SK-N-SH (cell line): ENCODE measurements around the gene TCP1. TPM values are rescaled to one million over a fixed set of nuclear protein-coding genes. Genes with fewer than 3 reads are reported as not detected.

Experiments used
- CTCF ChIA-PET: fragments of 300-600, 350-600 bp; formaldehyde crosslinking; extraction: SDS; loops from one replicate; lab custom pipeline; 2021; lab: Yijun Ruan, JAX
- POLR2A ChIA-PET: fragments of 350-600 bp; sonication (Branson Sonifier 250); formaldehyde crosslinking; extraction: SDS; loops from one replicate; lab custom pipeline; 2020; ENCODE audit warnings: antibody characterized with exemption, inconsistent platforms; lab: Yijun Ruan, JAX
- DNase-seq: peaks from one replicate; pipeline ENCODE4 v3.0.0; 2012
- H2AFZ ChIP-seq: fragments of 200-600 bp; sonication (generic); 2 replicates; pipeline ENCODE4 v1.8.1; 2016; ENCODE audit warnings: antibody characterized with exemption, mild to moderate bottlenecking, low read depth
- H3F3A ChIP-seq: fragments of 200-600 bp; sonication (generic); replicated peaks from 2 replicates; pipeline ENCODE3; 2016; ENCODE audit warnings: antibody characterized with exemption, mild to moderate bottlenecking; ENCODE audit not compliant: insufficient read depth
- H3K27ac ChIP-seq, 2 experiments: fragments of 200-500 bp in 1 of 2; fragments of 200-600 bp in 1 of 2; sonication (Bioruptor generic) in 1 of 2; sonication (generic), shearing (Covaris generic) in 1 of 2; 2 replicates each; pipeline versions ENCODE4 v1.5.1 to v1.6.1; 2014 to 2016; ENCODE audit warnings: low read depth in 2 of 2, inconsistent platforms in 1 of 2, low read length in 1 of 2, mild to moderate bottlenecking in 1 of 2, mixed read lengths in 1 of 2
- H3K27me3 ChIP-seq: fragments of 200-600 bp; sonication (generic), shearing (Covaris generic); 2 replicates; pipeline ENCODE4 v1.6.1; 2016; ENCODE audit warnings: mixed run types; ENCODE audit not compliant: insufficient read depth
- H3K36me3 ChIP-seq, 2 experiments: fragments of 200-500 bp in 1 of 2; fragments of 200-600 bp in 1 of 2; sonication (Bioruptor generic) in 1 of 2; sonication (generic) in 1 of 2; replicated peaks in 1 of 2; 2 replicates each; pipeline versions ENCODE3 to v1.5.1; 2014 to 2016; ENCODE audit warnings: low read length in 1 of 2, mild to moderate bottlenecking in 1 of 2; ENCODE audit not compliant: insufficient read depth in 2 of 2, control insufficient read depth in 1 of 2
- H3K4me1 ChIP-seq, 2 experiments: fragments of 200-500 bp in 1 of 2; fragments of 200-600 bp in 1 of 2; sonication (Bioruptor generic) in 1 of 2; sonication (generic), shearing (Covaris generic) in 1 of 2; 2 replicates each; pipeline versions ENCODE4 v1.5.1 to v1.6.1; 2014 to 2016; ENCODE audit warnings: low read depth in 1 of 2, low read length in 1 of 2, mixed run types in 1 of 2; ENCODE audit not compliant: insufficient read depth in 2 of 2, control insufficient read depth in 1 of 2
- H3K4me2 ChIP-seq: fragments of 200-600 bp; sonication (generic), shearing (Covaris generic); 2 replicates; pipeline ENCODE4 v1.6.1; 2017; ENCODE audit warnings: mixed run types
- H3K4me3 ChIP-seq, 2 experiments: fragments of 200-500 bp in 1 of 2; fragments of 200-600 bp in 1 of 2; sonication (Bioruptor generic) in 1 of 2; sonication (generic), shearing (Covaris generic) in 1 of 2; 2 replicates each; pipeline versions ENCODE4 v1.5.1 to v1.8.1; 2014 to 2016; ENCODE audit warnings: low read depth in 2 of 2, inconsistent platforms in 1 of 2, low read length in 1 of 2, mild to moderate bottlenecking in 1 of 2, mixed read lengths in 1 of 2, moderate library complexity in 1 of 2
- H3K79me2 ChIP-seq: fragments of 200-600 bp; sonication (generic); 2 replicates; pipeline ENCODE4 v1.8.1; 2017; ENCODE audit warnings: mild to moderate bottlenecking; ENCODE audit not compliant: insufficient read depth
- H3K9ac ChIP-seq: fragments of 200-600 bp; sonication (generic); 2 replicates; pipeline ENCODE4 v1.6.1; 2017; ENCODE audit warnings: mixed run types
- H3K9me2 ChIP-seq: fragments of 200-600 bp; sonication (generic); 2 replicates; pipeline ENCODE4 v1.6.1; 2017; ENCODE audit warnings: mixed run types
- H3K9me3 ChIP-seq: fragments of 200-600 bp; sonication (generic); 2 replicates; pipeline ENCODE4 v1.6.1; 2017; ENCODE audit warnings: mixed run types, mild to moderate bottlenecking, moderate library complexity
- H4K20me1 ChIP-seq: fragments of 200-600 bp; sonication (generic); 2 replicates; pipeline ENCODE4 v1.6.1; 2017; ENCODE audit warnings: mild to moderate bottlenecking, mixed run types; ENCODE audit not compliant: insufficient read depth
- ELF1 ChIP-seq: IDR thresholded peaks from 2 replicates; pipeline ENCODE4 v1.4.0; 2012
- FOSL2 ChIP-seq: IDR thresholded peaks from 2 replicates; pipeline ENCODE4 v1.4.0; 2012; ENCODE audit warnings: low read depth, mild to moderate bottlenecking, moderate library complexity, borderline replicate concordance
- FOXJ3 ChIP-seq: sonication (generic); formaldehyde crosslinking; IDR thresholded peaks from 2 replicates; pipeline ENCODE4 v1.5.1; 2020; ENCODE audit warnings: mild to moderate bottlenecking, missing genetic modification reagents
- GABPA ChIP-seq: IDR thresholded peaks from 2 replicates; pipeline ENCODE4 v1.4.0; 2012; ENCODE audit warnings: low read depth, mild to moderate bottlenecking
- GATA2 ChIP-seq: sonication (generic); formaldehyde crosslinking; IDR thresholded peaks from 2 replicates; pipeline ENCODE4 v1.5.0; 2020; ENCODE audit warnings: mild to moderate bottlenecking, missing genetic modification reagents
- MEF2A ChIP-seq: IDR thresholded peaks from 2 replicates; pipeline ENCODE4 v1.4.0; 2012; ENCODE audit warnings: low read depth, borderline replicate concordance
- NFIC ChIP-seq: IDR thresholded peaks from 2 replicates; pipeline ENCODE4 v1.4.0; 2012; ENCODE audit warnings: borderline replicate concordance
- NRF1 ChIP-seq: IDR thresholded peaks from 2 replicates; pipeline ENCODE4 v1.6.1; 2012; ENCODE audit warnings: low read depth, mild to moderate bottlenecking, low read length
- POLR2AphosphoS5 ChIP-seq: IDR thresholded peaks from 2 replicates; pipeline ENCODE4 v1.6.1; 2012; ENCODE audit warnings: low read depth, low read length
- RAD21 ChIP-seq: IDR thresholded peaks from 2 replicates; pipeline ENCODE4 v1.6.1; 2012; ENCODE audit warnings: mild to moderate bottlenecking, low read length
- RCOR1 ChIP-seq: fragments of 150-350 bp; IDR thresholded peaks from 2 replicates; pipeline ENCODE4 v1.6.1; 2017; ENCODE audit warnings: antibody characterized with exemption, low read length
- RFX5 ChIP-seq: IDR thresholded peaks from 2 replicates; pipeline ENCODE4 v1.6.1; 2012; ENCODE audit warnings: mild to moderate bottlenecking, improper control_type of control experiment, low read length
- TAF1 ChIP-seq: IDR thresholded peaks from 2 replicates; pipeline ENCODE4 v1.6.1; 2012; ENCODE audit warnings: low read depth, mild to moderate bottlenecking, low read length, moderate library complexity, borderline replicate concordance
- TCF12 ChIP-seq: IDR thresholded peaks from 2 replicates; pipeline ENCODE4 v1.4.0; 2012
- TEAD4 ChIP-seq: IDR thresholded peaks from 2 replicates; pipeline ENCODE4 v1.4.0; 2012; ENCODE audit warnings: mild to moderate bottlenecking, borderline replicate concordance; ENCODE audit not compliant: insufficient read depth
- YY1 ChIP-seq: IDR thresholded peaks from 2 replicates; pipeline ENCODE4 v1.4.0; 2012; ENCODE audit warnings: low read depth, mild to moderate bottlenecking
- WGBS: methylation state at CpG from one replicate; pipeline ENCODE4 v1.1.6; 2017; ENCODE audit warnings: low lambda C conversion rate; 5-methylcytosine and 5-hydroxymethylcytosine counted together
- polyA plus RNA-seq, 3 experiments: library from polyadenylated mRNA; depleted of rRNA; stranded (reverse); fragments of >200 nt; gene quantifications; 2 replicates each; pipeline ENCODE4 v1.2.3, GENCODE V29; 2012
- TF ChIP-seq, protein P1 (sequence below): fragments of 150-350 bp; IDR thresholded peaks from 2 replicates; pipeline ENCODE4 v1.6.1; 2016; ENCODE audit warnings: mild to moderate bottlenecking, low read depth, low read length
- TF ChIP-seq, protein P2 (sequence below): IDR thresholded peaks from 2 replicates; pipeline ENCODE4 v1.4.0; 2012; ENCODE audit warnings: low read depth
- TF ChIP-seq, protein P3 (sequence below): IDR thresholded peaks from 2 replicates; pipeline ENCODE4 v1.6.1; 2012; ENCODE audit warnings: mild to moderate bottlenecking, low read depth, low read length, moderate library complexity
- TF ChIP-seq, protein P4 (sequence below): IDR thresholded peaks from 2 replicates; pipeline ENCODE4 v1.4.0; 2012; ENCODE audit warnings: low read depth, borderline replicate concordance
- TF ChIP-seq, protein P5 (sequence below): fragments of 150-350 bp; IDR thresholded peaks from 2 replicates; pipeline ENCODE4 v1.6.1; 2017; ENCODE audit warnings: antibody characterized with exemption, low read length, low read depth, borderline replicate concordance

TCP1 gene
- polyA plus RNA-seq, 1 of the 3 experiments (the other 2 are of a cell fraction): 154 TPM

DNA sequence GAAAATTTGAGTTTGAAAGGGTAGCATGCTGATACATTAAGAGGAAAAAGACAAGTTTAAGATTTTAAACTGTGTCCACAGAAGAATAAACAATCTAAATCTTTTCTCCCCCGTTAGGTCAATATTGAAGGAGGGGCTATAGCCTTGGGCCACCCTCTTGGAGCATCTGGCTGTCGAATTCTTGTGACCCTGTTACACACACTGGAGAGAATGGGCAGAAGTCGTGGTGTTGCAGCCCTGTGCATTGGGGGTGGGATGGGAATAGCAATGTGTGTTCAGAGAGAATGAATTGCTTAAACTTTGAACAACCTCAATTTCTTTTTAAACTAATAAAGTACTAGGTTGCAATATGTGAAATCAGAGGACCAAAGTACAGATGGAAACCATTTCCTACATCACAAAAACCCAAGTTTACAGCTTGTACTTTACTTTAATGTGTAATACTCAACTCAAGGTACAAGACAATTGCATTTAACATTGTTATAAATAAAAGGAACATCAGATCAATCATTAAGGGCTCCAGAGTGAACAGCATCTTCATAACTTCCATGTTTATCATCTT lies 10.8 kb downstream of the TCP1 start:
- Histone ChIP-seq H4K20me1 (peaks cover 3% of the 10 kb centered on the region), H3K27me3 (no peaks in the 10 kb centered on the region), H2AFZ (no peak overlapping the region), H3K27ac (no peak overlapping the region), H3K9me2 (no peaks in the 10 kb centered on the region), H3K9ac (no peak overlapping the region), H3K4me3 (no peak overlapping the region), H3K9me3 (no peaks in the 10 kb centered on the region), H3K4me2 (no peak overlapping the region), H3F3A (peaks cover 43% of the 10 kb centered on the region), H3K4me1 (no peaks in the 10 kb centered on the region; a peak in 1 of 4 replicates), H3K36me3 (peaks cover 65 to 79% of the 10 kb centered on the region in 2 experiments), H3K79me2 (peaks cover 29% of the 10 kb centered on the region)
- no peak for TF ChIP-seq RCOR1
- no peak for TF ChIP-seq RAD21
- no peak for TF ChIP-seq GABPA
- no peak for TF ChIP-seq TCF12
- TF ChIP-seq, protein P1, sequence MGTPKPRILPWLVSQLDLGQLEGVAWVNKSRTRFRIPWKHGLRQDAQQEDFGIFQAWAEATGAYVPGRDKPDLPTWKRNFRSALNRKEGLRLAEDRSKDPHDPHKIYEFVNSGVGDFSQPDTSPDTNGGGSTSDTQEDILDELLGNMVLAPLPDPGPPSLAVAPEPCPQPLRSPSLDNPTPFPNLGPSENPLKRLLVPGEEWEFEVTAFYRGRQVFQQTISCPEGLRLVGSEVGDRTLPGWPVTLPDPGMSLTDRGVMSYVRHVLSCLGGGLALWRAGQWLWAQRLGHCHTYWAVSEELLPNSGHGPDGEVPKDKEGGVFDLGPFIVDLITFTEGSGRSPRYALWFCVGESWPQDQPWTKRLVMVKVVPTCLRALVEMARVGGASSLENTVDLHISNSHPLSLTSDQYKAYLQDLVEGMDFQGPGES: no peak
- TF ChIP-seq, protein P2, sequence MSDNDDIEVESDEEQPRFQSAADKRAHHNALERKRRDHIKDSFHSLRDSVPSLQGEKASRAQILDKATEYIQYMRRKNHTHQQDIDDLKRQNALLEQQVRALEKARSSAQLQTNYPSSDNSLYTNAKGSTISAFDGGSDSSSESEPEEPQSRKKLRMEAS: no peak
- CTCF ChIA-PET: no interaction called here
- 83% methylated on average over 3 of the region's 3 CpGs for WGBS
- no peak for DNase-seq
- POLR2A ChIA-PET: interaction anchor here (0.6 kb wide), 1 partner anchor 8 kb away, joined by 3 read pairs; no protein-coding TSS in a partner anchor

DNA sequence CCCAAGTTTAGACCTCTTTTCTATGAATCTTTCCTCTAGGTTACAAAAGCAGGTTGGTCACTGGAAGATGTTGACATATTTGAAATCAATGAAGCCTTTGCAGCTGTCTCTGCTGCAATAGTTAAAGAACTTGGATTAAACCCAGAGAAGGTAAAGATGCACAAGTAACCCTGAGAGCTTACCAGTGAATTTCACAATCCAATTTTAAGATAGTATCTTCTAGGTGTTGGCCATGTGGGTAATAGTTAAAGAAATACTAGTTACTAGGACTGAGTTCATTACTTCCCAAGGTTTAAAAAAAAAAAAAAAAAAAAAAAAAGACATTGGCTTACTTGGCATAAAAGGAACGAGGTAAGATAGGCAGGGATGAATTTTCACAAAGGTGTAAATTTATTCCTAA lies 11.3 kb downstream of the TCP1 start:
- Histone ChIP-seq H3K9ac (no peak overlapping the region), H2AFZ (no peak overlapping the region), H3K4me1 (no peaks in the 10 kb centered on the region; a peak in 1 of 4 replicates), H3K4me2 (no peak overlapping the region), H3K9me2 (no peaks in the 10 kb centered on the region), H3K27ac (no peak overlapping the region), H3F3A (peaks cover 43% of the 10 kb centered on the region), H3K36me3 (peaks cover 62 to 75% of the 10 kb centered on the region in 2 experiments), H4K20me1 (peaks cover 3% of the 10 kb centered on the region), H3K27me3 (no peaks in the 10 kb centered on the region), H3K79me2 (peaks cover 25% of the 10 kb centered on the region; the same call in 1 of the 2 replicates), H3K9me3 (no peaks in the 10 kb centered on the region), H3K4me3 (no peak overlapping the region)
- no peak for DNase-seq
- 91% methylated on average over 1 of the region's 1 CpG for WGBS
- CTCF ChIA-PET: no interaction called here
- POLR2A ChIA-PET: no interaction called here
- TF ChIP-seq, protein P3, sequence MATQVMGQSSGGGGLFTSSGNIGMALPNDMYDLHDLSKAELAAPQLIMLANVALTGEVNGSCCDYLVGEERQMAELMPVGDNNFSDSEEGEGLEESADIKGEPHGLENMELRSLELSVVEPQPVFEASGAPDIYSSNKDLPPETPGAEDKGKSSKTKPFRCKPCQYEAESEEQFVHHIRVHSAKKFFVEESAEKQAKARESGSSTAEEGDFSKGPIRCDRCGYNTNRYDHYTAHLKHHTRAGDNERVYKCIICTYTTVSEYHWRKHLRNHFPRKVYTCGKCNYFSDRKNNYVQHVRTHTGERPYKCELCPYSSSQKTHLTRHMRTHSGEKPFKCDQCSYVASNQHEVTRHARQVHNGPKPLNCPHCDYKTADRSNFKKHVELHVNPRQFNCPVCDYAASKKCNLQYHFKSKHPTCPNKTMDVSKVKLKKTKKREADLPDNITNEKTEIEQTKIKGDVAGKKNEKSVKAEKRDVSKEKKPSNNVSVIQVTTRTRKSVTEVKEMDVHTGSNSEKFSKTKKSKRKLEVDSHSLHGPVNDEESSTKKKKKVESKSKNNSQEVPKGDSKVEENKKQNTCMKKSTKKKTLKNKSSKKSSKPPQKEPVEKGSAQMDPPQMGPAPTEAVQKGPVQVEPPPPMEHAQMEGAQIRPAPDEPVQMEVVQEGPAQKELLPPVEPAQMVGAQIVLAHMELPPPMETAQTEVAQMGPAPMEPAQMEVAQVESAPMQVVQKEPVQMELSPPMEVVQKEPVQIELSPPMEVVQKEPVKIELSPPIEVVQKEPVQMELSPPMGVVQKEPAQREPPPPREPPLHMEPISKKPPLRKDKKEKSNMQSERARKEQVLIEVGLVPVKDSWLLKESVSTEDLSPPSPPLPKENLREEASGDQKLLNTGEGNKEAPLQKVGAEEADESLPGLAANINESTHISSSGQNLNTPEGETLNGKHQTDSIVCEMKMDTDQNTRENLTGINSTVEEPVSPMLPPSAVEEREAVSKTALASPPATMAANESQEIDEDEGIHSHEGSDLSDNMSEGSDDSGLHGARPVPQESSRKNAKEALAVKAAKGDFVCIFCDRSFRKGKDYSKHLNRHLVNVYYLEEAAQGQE: no peak
- no peak for TF ChIP-seq FOXJ3
- no peak for TF ChIP-seq NRF1
- no peak for TF ChIP-seq TCF12
- no peak for TF ChIP-seq YY1
- TF ChIP-seq MEF2A: no peak
- no peak for TF ChIP-seq FOSL2
- no peak for TF ChIP-seq NFIC
- no peak for TF ChIP-seq RFX5
- TF ChIP-seq TAF1: no peak
- no peak for TF ChIP-seq TEAD4
- no peak for TF ChIP-seq ELF1
- TF ChIP-seq, protein P4, sequence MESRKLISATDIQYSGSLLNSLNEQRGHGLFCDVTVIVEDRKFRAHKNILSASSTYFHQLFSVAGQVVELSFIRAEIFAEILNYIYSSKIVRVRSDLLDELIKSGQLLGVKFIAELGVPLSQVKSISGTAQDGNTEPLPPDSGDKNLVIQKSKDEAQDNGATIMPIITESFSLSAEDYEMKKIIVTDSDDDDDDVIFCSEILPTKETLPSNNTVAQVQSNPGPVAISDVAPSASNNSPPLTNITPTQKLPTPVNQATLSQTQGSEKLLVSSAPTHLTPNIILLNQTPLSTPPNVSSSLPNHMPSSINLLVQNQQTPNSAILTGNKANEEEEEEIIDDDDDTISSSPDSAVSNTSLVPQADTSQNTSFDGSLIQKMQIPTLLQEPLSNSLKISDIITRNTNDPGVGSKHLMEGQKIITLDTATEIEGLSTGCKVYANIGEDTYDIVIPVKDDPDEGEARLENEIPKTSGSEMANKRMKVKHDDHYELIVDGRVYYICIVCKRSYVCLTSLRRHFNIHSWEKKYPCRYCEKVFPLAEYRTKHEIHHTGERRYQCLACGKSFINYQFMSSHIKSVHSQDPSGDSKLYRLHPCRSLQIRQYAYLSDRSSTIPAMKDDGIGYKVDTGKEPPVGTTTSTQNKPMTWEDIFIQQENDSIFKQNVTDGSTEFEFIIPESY: no peak
- TF ChIP-seq GATA2 (CRISPR knock-in tag): no peak
- TF ChIP-seq, protein P2: no peak
- TF ChIP-seq, protein P5, sequence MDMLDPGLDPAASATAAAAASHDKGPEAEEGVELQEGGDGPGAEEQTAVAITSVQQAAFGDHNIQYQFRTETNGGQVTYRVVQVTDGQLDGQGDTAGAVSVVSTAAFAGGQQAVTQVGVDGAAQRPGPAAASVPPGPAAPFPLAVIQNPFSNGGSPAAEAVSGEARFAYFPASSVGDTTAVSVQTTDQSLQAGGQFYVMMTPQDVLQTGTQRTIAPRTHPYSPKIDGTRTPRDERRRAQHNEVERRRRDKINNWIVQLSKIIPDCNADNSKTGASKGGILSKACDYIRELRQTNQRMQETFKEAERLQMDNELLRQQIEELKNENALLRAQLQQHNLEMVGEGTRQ: no peak
- no peak for TF ChIP-seq POLR2AphosphoS5
